Ascending aorta (tissue), 2 donors: ENCODE measurements around the gene OBI1. TPM values are rescaled to one million over a fixed set of nuclear protein-coding genes. Genes with fewer than 3 reads are reported as not detected.

ENCODE experiments used
- DNase-seq, 2 donors: peaks; one replicate each; pipeline ENCODE4 v3.0.0-alpha.2; 2019; ENCODE audit warnings: low spot score in 2 of 2
- H3K27ac ChIP-seq, 2 donors: fragments of 200-600 bp; sonication (generic); one replicate each; pipeline ENCODE4 v1.5.1; 2016 to 2017; ENCODE audit warnings: mild to moderate bottlenecking in 1 of 2
- H3K27me3 ChIP-seq: fragments of 200-600 bp; sonication (generic); one replicate; pipeline ENCODE4 v1.5.1; 2017
- H3K36me3 ChIP-seq, 2 donors: fragments of 200-600 bp; sonication (generic); one replicate each; pipeline ENCODE4 v1.5.1; 2016
- H3K4me1 ChIP-seq, 2 donors: fragments of 200-600 bp; sonication (generic); one replicate each; pipeline ENCODE4 v1.5.1; 2016 to 2017; ENCODE audit warnings: mild to moderate bottlenecking in 1 of 2
- H3K4me3 ChIP-seq, 2 donors: fragments of 200-600 bp; sonication (generic); one replicate each; pipeline ENCODE4 v1.5.1; 2016 to 2017; ENCODE audit warnings: mild to moderate bottlenecking in 1 of 2
- H3K9me3 ChIP-seq, 2 donors: fragments of 200-600 bp; sonication (generic); one replicate each; pipeline ENCODE4 v1.5.1; 2016
- intact Hi-C: fragments of 100-400 bp; cut with DNase I; formaldehyde crosslinking; loops from one replicate; pipeline ENCODE4 v1.15.1; 2023
- total RNA-seq: library from RNA; depleted of rRNA; stranded (reverse); fragments of >200 nt; gene quantifications from one replicate; pipeline ENCODE4 v1.1.0, GENCODE V29; 2016
- TF ChIP-seq, protein P1 (sequence below), 3 experiments: fragments of 200-600 bp in 2 of 3; fragments of 450-650 bp in 1 of 3; sonication (generic) in 2 of 3; IDR thresholded peaks; one replicate each; pipeline ENCODE4 v1.5.1; 2016 to 2019; ENCODE audit warnings: antibody characterized with exemption in 3 of 3, mild to moderate bottlenecking in 1 of 3, moderate library complexity in 1 of 3

The OBI1 gene
- total RNA-seq, 1 donor from 2014 or later = 1.8 TPM

DNA sequence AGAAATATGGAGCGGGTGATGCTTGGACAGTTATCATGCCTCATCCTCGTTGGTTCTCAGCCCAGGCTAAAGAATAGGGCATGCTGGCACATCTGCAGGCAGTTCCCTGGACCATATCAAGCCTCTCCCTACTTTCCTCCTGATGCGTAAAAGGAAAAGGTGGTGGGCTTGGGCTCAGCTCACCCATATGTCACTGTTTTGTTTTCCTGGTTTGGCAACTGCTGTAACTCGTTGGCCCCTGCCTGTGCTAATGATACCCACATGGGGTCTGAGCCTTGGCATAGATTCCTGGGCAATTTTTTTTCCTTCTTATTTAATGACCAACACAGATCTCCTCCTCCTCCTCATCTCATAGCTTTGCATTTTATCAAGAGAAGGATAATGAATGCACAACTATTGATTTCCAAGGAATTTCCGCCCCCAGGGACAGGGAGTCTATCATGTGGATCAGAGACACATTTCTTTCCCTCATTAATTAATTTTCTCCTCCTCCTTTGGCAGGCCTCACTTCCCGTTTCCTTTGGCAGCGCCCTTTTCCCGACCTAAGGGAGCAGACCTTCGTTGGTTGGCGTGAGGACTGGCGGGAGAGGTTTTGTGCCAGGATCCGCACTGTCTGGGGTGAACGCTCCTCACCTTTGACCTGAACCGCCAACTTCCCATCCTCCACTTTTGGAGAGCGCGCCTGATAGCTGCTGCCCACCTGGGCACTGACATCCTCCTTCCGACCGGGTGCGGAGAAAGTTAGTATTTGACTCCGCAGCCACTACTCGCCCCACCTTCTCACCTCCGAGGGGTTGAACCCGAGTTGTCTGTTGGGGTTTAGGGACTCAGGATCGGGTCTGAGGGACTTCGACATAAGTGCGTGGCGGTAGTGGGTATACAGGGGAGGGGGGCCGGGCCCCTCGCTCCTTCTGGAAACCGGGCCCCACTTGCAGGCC, 52.2 kb downstream of the OBI1 start:
- peaks cover 50% of the 10 kb centered on the region for H3K27me3 ChIP-seq
- intact Hi-C loops = no loop called here
- TF ChIP-seq, protein P1, sequence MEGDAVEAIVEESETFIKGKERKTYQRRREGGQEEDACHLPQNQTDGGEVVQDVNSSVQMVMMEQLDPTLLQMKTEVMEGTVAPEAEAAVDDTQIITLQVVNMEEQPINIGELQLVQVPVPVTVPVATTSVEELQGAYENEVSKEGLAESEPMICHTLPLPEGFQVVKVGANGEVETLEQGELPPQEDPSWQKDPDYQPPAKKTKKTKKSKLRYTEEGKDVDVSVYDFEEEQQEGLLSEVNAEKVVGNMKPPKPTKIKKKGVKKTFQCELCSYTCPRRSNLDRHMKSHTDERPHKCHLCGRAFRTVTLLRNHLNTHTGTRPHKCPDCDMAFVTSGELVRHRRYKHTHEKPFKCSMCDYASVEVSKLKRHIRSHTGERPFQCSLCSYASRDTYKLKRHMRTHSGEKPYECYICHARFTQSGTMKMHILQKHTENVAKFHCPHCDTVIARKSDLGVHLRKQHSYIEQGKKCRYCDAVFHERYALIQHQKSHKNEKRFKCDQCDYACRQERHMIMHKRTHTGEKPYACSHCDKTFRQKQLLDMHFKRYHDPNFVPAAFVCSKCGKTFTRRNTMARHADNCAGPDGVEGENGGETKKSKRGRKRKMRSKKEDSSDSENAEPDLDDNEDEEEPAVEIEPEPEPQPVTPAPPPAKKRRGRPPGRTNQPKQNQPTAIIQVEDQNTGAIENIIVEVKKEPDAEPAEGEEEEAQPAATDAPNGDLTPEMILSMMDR (IDR thresholded peaks at IDR 0.05) = no peak
- H3K36me3 ChIP-seq = no peaks in the 10 kb centered on the region
- H3K4me1 ChIP-seq = peaks cover 8 to 24% of the 10 kb centered on the region in 2 donors
- no peak for DNase-seq
- no peak overlapping the region for H3K4me3 ChIP-seq
- H3K9me3 ChIP-seq = no peaks in the 10 kb centered on the region
- H3K27ac ChIP-seq = no peak overlapping the region

DNA sequence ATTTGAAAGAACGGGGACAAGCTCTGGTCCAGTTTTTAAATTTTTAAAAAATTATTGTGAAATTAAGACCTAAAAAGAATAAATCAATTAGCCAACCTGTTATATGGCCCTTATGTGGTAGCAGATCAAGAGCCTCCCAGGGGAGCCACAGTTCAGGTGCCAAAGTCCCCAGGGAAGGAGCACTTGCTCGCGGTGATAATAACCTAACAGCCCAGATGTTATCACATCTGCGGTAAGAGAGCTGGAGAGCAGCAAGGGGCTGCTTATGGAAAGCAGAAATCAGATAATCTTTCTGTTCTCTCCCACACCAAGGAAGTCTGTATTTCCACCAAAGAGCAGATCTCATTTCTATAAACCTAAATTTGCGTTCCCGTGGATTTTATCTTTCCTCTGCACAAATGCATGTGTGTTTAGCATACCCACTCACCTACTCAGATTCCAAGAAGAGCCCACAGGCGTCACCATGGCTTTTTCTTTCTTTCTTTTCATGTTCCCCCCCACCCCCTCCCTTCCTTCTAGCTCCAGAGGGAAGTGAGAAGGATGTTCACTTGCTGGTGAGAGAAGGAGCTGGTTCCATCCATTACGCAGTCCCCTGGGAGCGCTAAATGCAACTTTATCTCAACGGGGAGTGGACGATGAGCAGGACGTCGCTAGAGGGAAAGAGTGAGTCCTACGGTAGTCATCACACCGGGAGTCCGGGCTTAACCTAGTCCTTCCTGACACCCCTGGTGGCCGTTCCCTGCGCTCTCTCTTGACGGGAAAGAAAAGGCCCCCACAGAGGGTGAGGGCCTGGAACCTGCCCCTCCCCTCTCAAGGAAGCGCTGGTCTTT, 54.0 kb downstream of the OBI1 start:
- TF ChIP-seq, protein P1 (IDR thresholded peaks at IDR 0.05) = no peak
- DNase-seq = no peak
- Histone ChIP-seq H3K36me3 (no peaks in the 10 kb centered on the region), H3K27ac (no peak overlapping the region), H3K4me1 (peaks cover 8 to 26% of the 10 kb centered on the region in 2 donors), H3K9me3 (no peaks in the 10 kb centered on the region), H3K27me3 (peaks cover 67% of the 10 kb centered on the region), H3K4me3 (no peak overlapping the region)
- intact Hi-C loops = no loop called here

DNA sequence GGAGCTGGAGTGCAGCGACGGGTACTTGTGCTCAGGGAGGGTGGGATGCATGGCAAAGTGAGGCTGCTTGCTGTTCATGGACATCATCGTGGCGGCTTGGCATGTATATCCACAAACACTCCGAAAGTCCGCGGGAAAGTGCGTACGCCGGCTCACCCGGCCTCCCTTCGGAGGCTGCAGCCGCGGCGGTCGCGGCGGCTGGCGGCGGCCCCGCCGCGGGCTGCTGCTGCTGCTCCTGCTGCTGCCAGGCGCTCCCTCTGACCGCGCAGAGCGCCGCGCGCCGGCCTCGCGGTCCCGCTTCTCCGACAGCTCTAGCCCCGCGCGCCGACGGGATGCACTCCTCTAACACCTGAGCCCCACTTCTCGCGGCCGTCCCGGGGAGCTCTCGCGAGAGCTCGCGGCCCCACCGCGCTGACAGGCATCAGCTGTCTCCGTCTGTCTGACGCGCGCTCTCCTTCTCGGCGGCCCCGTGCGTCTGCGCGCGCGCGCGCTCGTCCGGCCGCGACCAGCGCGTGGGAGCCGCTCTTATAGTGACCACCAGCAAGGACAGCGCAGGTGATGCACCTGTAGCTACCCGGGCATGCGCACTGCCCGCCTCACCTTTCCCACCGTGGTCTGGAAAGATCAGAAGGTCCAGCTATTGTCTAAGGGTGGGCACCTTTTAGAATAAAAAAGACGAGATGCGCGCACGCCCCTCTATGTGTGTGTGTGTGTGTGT, 55.6 kb downstream of the OBI1 start, which contains the start of gene POU4F1:
Gene POU4F1 (minus strand): TSS at position 313 of the 718 bp plus-strand sequence. CDS start 226 bp downstream, at position 87.
- intact Hi-C loops = no loop called here
- H3K4me3 ChIP-seq = peak within 1 kb of the TSS; percentile 46 to 56

DNA sequence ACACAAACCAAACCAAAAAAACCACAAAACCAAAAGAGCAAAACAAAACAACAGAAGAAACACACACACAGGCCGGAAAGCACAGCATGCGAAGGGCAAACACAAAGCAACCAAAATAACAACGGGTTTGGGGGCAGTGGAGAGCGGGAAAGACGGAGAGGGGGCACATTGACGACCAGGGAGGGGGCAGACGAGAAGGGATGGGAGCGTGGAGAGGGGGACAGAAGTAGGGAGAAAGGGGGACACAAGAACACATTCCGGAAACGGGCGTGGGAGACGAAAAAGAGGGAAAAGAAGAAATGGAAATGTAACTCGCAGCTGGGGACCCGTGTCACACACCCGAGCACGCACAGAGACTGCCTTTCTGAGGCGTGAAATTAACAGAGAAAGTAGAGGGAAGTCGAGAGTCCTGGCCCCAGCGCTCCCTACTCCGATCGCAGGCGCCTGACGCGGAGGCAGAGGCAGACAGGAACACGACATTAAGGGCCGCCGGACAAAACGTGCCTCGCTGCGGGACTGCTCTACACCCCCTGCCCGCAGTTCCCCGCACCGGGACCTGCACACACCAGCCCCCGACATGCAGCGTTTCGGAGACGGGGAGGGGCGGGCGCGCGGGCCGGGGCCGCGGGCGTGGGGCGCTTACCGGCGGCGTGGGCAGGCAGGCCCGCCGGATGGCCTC, 56.3 kb downstream of the OBI1 start:
- no peak overlapping the region for H3K27ac ChIP-seq
- H3K4me1 ChIP-seq = peaks cover 0 to 14% of the 10 kb centered on the region in 2 donors
- H3K27me3 ChIP-seq = peaks cover 72% of the 10 kb centered on the region
- TF ChIP-seq, protein P1 (IDR thresholded peaks at IDR 0.05) = no peak
- intact Hi-C loops = no loop called here
- H3K9me3 ChIP-seq = no peaks in the 10 kb centered on the region
- no peak for DNase-seq
- H3K36me3 ChIP-seq = no peaks in the 10 kb centered on the region
- peak overlapping the region; percentile 46 to 56 for H3K4me3 ChIP-seq

More for the DNA sequence above, 55.6 kb downstream of the OBI1 start, which contains the start of gene POU4F1:
- no peaks in the 10 kb centered on the region for H3K9me3 ChIP-seq
- peaks cover 72% of the 10 kb centered on the region for H3K27me3 ChIP-seq
- no peak within 1 kb of the TSS for H3K27ac ChIP-seq
- TF ChIP-seq, protein P1 (IDR thresholded peaks at IDR 0.05) = no peak
- H3K4me1 ChIP-seq = peaks cover 3 to 16% of the 10 kb centered on the region in 2 donors
- no peak for DNase-seq
- H3K36me3 ChIP-seq = no peaks in the 10 kb centered on the region
